HG02763 (cell line): Measurements from ENCODE around the gene NTF4.

Source experiments
- ATAC-seq: cut with Tn5 transposase; IDR thresholded peaks from one replicate; pipeline ENCODE4 v1.9.1; 2021; ENCODE audit warnings: mild to moderate bottlenecking, moderate library complexity; ENCODE audit not compliant: unreplicated experiment

Gene NTF4

GRCh38 chr19:49064768-49065611 lies at the start of gene NTF4:
NTF4 (minus strand) TSS chr19:49064818; CDS start chr19:49061997, 2,821 bp downstream.
- no peak for ATAC-seq

GRCh38 chr19:49113762-49114629 lies 49.4 kb upstream of the NTF4 start, which contains the start of gene LIN7B:
LIN7B (plus strand) TSS chr19:49114370; CDS start chr19:49114405, 35 bp downstream.
- ATAC-seq: peak; percentile 53

GRCh38 chr19:49111218-49111998 lies 46.8 kb upstream of the NTF4 start:
- ATAC-seq: no peak

GRCh38 chr19:49110567-49110966 lies 45.9 kb upstream of the NTF4 start:
- no peak for ATAC-seq

GRCh38 chr19:49109569-49110233 lies 45.1 kb upstream of the NTF4 start:
- no peak for ATAC-seq

- no peak for ATAC-seq
These were observed 44.4 kb upstream of the NTF4 start for GRCh38 chr19:49109051-49109450.

DNA sequence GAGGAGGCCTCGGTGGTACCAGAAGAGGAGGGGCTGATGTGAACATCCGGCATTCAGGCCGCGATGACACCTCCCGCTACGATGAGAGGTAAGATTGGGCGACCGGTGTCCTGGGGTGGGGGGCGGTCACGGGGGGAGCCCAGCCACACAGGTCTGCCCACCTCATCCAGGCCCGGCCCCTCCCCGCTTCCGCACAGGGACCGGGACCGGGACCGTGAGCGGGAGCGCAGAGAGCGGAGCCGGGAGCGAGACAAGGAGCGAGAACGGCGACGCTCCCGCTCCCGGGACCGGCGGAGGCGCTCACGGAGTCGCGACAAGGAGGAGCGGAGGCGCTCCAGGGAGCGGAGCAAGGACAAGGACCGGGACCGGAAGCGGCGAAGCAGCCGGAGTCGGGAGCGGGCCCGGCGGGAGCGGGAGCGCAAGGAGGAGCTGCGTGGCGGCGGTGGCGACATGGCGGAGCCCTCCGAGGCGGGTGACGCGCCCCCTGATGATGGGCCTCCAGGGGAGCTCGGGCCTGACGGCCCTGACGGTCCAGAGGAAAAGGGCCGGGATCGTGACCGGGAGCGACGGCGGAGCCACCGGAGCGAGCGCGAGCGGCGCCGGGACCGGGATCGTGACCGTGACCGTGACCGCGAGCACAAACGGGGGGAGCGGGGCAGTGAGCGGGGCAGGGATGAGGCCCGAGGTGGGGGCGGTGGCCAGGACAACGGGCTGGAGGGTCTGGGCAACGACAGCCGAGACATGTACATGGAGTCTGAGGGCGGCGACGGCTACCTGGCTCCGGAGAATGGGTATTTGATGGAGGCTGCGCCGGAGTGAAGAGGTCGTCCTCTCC lies 43.2 kb upstream of the NTF4 start:
- ATAC-seq: no peak

DNA sequence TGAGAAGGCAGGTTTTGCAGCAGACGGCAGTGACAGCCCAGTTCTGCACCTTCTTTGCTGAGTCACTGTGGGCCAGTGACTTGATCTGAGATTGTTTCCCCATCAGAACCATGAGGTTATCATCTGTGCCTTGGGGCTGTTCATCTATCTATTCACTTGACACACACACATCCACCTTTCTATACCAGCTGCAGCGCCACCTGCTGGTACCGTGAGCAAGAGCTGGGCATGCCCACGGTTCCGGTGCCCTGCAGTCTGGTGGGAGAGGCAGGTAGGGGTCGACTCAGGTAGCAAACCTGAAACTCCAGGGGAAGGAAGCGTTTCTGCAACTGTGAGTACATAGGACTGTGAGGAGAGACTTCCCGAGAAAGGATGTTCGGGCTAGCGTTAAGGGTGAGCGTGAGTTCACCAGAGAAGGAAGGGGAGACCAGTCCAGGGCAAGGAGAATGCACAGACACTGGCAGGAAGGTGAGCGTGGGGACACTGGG lies 42.1 kb upstream of the NTF4 start:
- no peak for ATAC-seq

- ATAC-seq: no peak
These were observed 39.7 kb upstream of the NTF4 start for GRCh38 chr19:49104229-49104864.

GRCh38 chr19:49103331-49104085 lies 38.9 kb upstream of the NTF4 start:
- no peak for ATAC-seq

- no peak for ATAC-seq
These were observed 37.7 kb upstream of the NTF4 start for GRCh38 chr19:49102303-49102702.

DNA sequence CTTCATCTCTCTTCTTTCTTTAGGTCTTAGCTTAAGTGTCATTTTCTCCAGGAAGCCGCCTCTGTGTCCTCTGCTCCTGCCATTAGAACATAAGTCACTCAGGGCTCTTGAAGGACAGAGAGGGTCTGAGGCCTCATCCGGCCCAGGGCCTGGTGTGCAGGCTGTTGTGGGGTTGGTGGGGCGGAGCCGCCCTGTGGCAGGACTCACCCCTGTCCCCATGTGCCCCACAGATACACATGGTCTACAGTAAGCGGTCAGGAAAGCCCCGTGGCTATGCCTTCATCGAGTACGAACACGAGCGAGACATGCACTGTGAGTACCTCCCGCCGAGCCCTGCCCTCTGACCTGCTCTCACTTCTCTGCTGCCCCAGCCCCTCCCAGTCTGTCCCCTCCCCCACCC lies 36.5 kb upstream of the NTF4 start:
- no peak for ATAC-seq

DNA sequence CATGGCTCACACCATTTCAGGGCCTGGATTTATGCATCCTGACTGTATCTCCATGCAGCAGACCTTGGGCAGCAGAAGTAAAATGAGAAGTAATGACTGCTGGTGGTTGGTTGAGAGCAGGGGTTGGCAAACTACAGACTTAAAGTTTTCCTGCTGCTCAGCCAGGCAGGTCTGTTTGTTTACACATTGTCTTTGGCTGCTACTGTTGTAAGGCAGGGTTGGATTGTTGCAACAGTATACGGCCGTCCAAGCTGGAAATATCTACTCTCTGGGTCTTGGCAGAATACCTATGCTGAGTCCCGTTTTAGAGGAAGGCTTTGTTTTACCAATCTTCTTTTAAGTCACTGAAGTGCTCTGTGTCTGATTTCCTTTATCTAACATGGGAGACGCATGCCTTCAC lies 34.2 kb upstream of the NTF4 start:
- no peak for ATAC-seq

DNA sequence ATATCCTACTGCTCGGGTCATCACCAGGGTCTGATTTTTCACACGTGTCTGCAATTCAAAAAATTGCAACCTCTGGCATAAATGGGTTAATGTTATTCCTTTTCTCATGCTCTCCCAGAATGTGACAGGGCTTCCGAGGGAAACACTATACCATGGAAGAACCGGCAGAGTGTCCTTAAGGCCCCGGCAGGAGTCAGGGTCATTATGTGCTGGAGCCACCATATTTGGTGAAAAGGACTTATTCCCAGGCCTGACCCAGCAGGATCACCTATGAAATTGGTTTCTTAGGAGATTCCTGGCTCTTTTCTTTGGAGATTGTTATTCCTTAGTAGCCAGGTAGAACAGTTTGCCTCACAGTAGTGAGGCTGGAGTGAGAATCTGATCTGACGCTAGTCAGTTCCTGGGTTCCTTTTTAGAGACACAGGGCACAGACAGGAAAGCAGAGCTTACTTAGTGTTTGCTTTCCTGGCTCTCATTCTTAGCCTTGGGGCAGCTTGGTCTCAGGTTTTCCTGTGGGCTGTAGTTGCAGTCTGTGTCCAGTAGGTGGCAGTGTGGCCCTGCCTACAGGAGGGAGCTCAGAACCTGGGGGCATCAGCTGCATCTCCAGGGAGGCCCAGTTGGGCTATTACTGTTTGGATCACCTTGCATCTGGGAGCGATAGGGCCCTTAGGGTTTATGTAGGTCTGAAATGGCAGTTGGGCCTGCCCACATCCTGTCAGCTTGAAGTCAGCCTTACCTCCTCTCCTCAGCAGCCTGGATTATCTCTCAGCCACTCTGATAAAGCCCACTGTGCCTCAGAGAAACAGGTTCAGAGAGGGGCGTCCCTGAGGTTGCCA lies 33.1 kb upstream of the NTF4 start:
- ATAC-seq: no peak

- no peak for ATAC-seq
These were observed 30.2 kb upstream of the NTF4 start for GRCh38 chr19:49094505-49095482.

GRCh38 chr19:49092686-49093085 lies 28.1 kb upstream of the NTF4 start:
- no peak for ATAC-seq
